ENCODE results near the gene RFX8.

Gene RFX8

GRCh38 chr2:101426822-101427221 is 48.1 kb downstream of the RFX8 start:
- TF ChIP-seq CTCF (IDR thresholded peaks at IDR 0.05; ENCODE audit: borderline replicate concordance, extremely low read depth, low read length, poor library complexity, severe bottlenecking) (no peak), EZH2 (IDR thresholded peaks at IDR 0.05; ENCODE audit: borderline replicate concordance, low read depth, low read length, severe bottlenecking) (no peak)
- Histone ChIP-seq H3K9ac (ENCODE audit: low read depth, low read length) (no peak overlapping the region), H3K9me3 (ENCODE audit: insufficient read depth, low read length, severe bottlenecking) (peaks cover 2% of the 10 kb centered on the region), H3K27me3 (ENCODE audit: insufficient read depth, low read length, poor library complexity) (no peaks in the 10 kb centered on the region), H3K27ac (ENCODE audit: low read length) (no peak overlapping the region), H3K4me2 (ENCODE audit: insufficient read depth, low read length) (no peak overlapping the region), H4K20me1 (ENCODE audit: insufficient read depth, low read length) (no peaks in the 10 kb centered on the region), H2AFZ (ENCODE audit: low read depth, low read length) (no peak overlapping the region), H3K36me3 (ENCODE audit: insufficient read depth, low read length) (peaks cover 22% of the 10 kb centered on the region; the same call in 1 of the 2 replicates), H3K79me2 (ENCODE audit: insufficient read depth, low read length) (no peaks in the 10 kb centered on the region), H3K4me3 (ENCODE audit: low read depth in 1 of 2, low read length in 2 of 2) (no peak overlapping the region), H3K4me1 (ENCODE audit: insufficient read depth, low read length) (no peaks in the 10 kb centered on the region)
- no peak for DNase-seq
- ATAC-seq (ENCODE audit: insufficient read depth, low read depth): no peak

GRCh38 chr2:101420623-101421022 is 54.3 kb downstream of the RFX8 start:
- no peak overlapping the region for H2AFZ ChIP-seq (ENCODE audit: low read depth, low read length)
- H3K9me3 ChIP-seq (ENCODE audit: insufficient read depth, low read length, severe bottlenecking): peaks cover 2% of the 10 kb centered on the region
- no peak overlapping the region for H3K4me2 ChIP-seq (ENCODE audit: insufficient read depth, low read length)
- no peaks in the 10 kb centered on the region for H4K20me1 ChIP-seq (ENCODE audit: insufficient read depth, low read length)
- no peak overlapping the region for H3K9ac ChIP-seq (ENCODE audit: low read depth, low read length)
- no peaks in the 10 kb centered on the region for H3K79me2 ChIP-seq (ENCODE audit: insufficient read depth, low read length)
- DNase-seq: no peak
- H3K27me3 ChIP-seq (ENCODE audit: insufficient read depth, low read length, poor library complexity): no peaks in the 10 kb centered on the region
- no peak for ATAC-seq (ENCODE audit: insufficient read depth, low read depth)
- no peaks in the 10 kb centered on the region for H3K4me1 ChIP-seq (ENCODE audit: insufficient read depth, low read length)
- H3K36me3 ChIP-seq (ENCODE audit: insufficient read depth, low read length): peaks cover 9% of the 10 kb centered on the region; the same call in 1 of the 2 replicates
- H3K4me3 ChIP-seq (ENCODE audit: low read depth in 1 of 2, low read length in 2 of 2): no peak overlapping the region
- TF ChIP-seq EZH2 (IDR thresholded peaks at IDR 0.05; ENCODE audit: borderline replicate concordance, low read depth, low read length, severe bottlenecking) (no peak), CTCF (IDR thresholded peaks at IDR 0.05; ENCODE audit: borderline replicate concordance, extremely low read depth, low read length, poor library complexity, severe bottlenecking) (no peak)
- H3K27ac ChIP-seq (ENCODE audit: low read length): no peak overlapping the region

GRCh38 chr2:101419096-101419663 is 55.7 kb downstream of the RFX8 start:
- Histone ChIP-seq H4K20me1 (ENCODE audit: insufficient read depth, low read length) (no peaks in the 10 kb centered on the region), H3K4me1 (ENCODE audit: insufficient read depth, low read length) (no peaks in the 10 kb centered on the region), H3K79me2 (ENCODE audit: insufficient read depth, low read length) (no peaks in the 10 kb centered on the region), H3K27ac (ENCODE audit: low read length) (no peak overlapping the region; the same call in 1 of the 2 replicates), H3K9me3 (ENCODE audit: insufficient read depth, low read length, severe bottlenecking) (peaks cover 2% of the 10 kb centered on the region), H3K4me3 (ENCODE audit: low read depth in 1 of 2, low read length in 2 of 2) (no peak overlapping the region), H2AFZ (ENCODE audit: low read depth, low read length) (no peak overlapping the region), H3K36me3 (ENCODE audit: insufficient read depth, low read length) (peaks cover 9% of the 10 kb centered on the region; the same call in 1 of the 2 replicates), H3K9ac (ENCODE audit: low read depth, low read length) (no peak overlapping the region), H3K27me3 (ENCODE audit: insufficient read depth, low read length, poor library complexity) (no peaks in the 10 kb centered on the region), H3K4me2 (ENCODE audit: insufficient read depth, low read length) (no peak overlapping the region)
- DNase-seq (peak; percentile 70), ATAC-seq (ENCODE audit: insufficient read depth, low read depth) (peak; percentile 91)
- peak; percentile 86 for TF ChIP-seq CTCF (IDR thresholded peaks at IDR 0.05; ENCODE audit: borderline replicate concordance, extremely low read depth, low read length, poor library complexity, severe bottlenecking)
- no peak for TF ChIP-seq EZH2 (IDR thresholded peaks at IDR 0.05; ENCODE audit: borderline replicate concordance, low read depth, low read length, severe bottlenecking)

Measured in DND-41 (cell line).